Left hindlimb (tissue), 1 donor: ENCODE results near the gene PLK5.
A peak's percentile ranks its signal among the peaks of the same experiment; 100 is the strongest.

ENCODE experiments used
- DNase-seq: peaks from one replicate; pipeline ENCODE4 v3.0.0-alpha.2; 2018

PLK5 gene

GRCh38 chr19:1556390-1557070 is 32.7 kb downstream of the PLK5 start:
- no peak for DNase-seq

GRCh38 chr19:1558552-1558951 is 34.7 kb downstream of the PLK5 start:
- no peak for DNase-seq

- no peak for DNase-seq
Measured at GRCh38 chr19:1560286-1560882, 36.5 kb downstream of the PLK5 start.

- no peak for DNase-seq
Measured at GRCh38 chr19:1561236-1561842, 37.5 kb downstream of the PLK5 start.

GRCh38 chr19:1563251-1563650 is 39.4 kb downstream of the PLK5 start:
- no peak for DNase-seq

- peak; percentile 91 for DNase-seq
Measured at GRCh38 chr19:1566392-1567115, 42.7 kb downstream of the PLK5 start.

- DNase-seq: peak; percentile 58
Measured at GRCh38 chr19:1567116-1567847, 43.4 kb downstream of the PLK5 start.

GRCh38 chr19:1567848-1568227 is 44.0 kb downstream of the PLK5 start:
- no peak for DNase-seq

GRCh38 chr19:1568320-1569019 is 44.6 kb downstream of the PLK5 start, which contains the start of gene MEX3D:
MEX3D (minus strand) TSS chr19:1568325; CDS start chr19:1568058, 267 bp downstream.
- peak; percentile 73 for DNase-seq

GRCh38 chr19:1569997-1570396 is 46.1 kb downstream of the PLK5 start:
- DNase-seq: no peak

GRCh38 chr19:1570836-1571235 is 47.0 kb downstream of the PLK5 start:
- DNase-seq: no peak

GRCh38 chr19:1571358-1571757 is 47.5 kb downstream of the PLK5 start:
- no peak for DNase-seq

- no peak for DNase-seq
Measured at GRCh38 chr19:1572795-1573194, 48.9 kb downstream of the PLK5 start.

- DNase-seq: no peak
Measured at GRCh38 chr19:1574354-1575136, 50.7 kb downstream of the PLK5 start.

GRCh38 chr19:1575323-1576241 is 51.7 kb downstream of the PLK5 start:
- DNase-seq: no peak

- no peak for DNase-seq
Measured at GRCh38 chr19:1576242-1577089, 52.6 kb downstream of the PLK5 start.

GRCh38 chr19:1577090-1577928 is 53.4 kb downstream of the PLK5 start:
- no peak for DNase-seq

- DNase-seq: no peak
Measured at GRCh38 chr19:1577929-1578618, 54.2 kb downstream of the PLK5 start.
